Measurements from ENCODE around the gene EVA1B. TPM values are rescaled to one million over a fixed set of nuclear protein-coding genes. Genes with fewer than 3 reads are reported as not detected.

Gene EVA1B
- total and polyA plus RNA-seq, 2 donors (not counting 1 experiment from before 2014, with no cell fraction given): 0.67 to 2.9 TPM

DNA sequence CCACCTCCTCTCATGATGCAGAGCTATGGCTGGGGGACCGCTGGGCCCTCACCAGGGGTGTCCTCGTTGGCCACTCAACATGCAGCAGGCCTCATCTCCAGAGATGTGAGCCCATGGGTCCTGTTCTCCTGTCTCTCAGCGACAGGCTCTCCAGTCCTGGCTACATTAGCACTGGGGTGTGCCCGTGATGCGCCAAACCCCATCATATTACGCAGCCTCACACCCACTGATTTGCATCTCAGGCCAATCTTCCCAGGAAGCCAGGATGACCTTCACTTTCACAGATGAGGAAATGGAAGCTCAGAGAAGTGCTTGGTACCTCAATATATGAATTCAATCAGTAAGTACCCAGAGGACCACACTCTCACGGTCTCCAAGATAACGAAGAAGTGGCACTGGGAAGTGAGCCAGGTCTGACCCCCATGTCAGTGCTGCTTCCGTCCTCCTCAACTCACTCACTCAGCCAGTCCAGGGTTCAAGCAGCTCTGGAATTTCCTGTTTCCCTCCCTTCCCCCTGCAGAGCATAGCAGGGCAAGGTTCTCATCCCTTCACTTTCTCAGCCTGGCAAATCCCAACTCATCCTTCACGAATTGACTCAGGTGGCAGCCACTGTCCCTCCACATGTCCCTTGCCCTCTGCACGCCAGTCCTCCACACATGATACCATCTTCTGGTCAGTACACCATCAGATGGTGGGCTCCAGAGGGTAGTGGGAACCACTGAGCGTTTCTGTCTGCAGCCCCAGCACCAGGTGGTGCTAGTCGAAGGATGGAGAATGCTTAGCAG, 28.9 kb upstream of the EVA1B start:
- Histone ChIP-seq H2AFZ (ENCODE audit: insufficient read depth, low read depth, low read length, poor library complexity, severe bottlenecking) (no peak overlapping the region), H3K9me3 (ENCODE audit: control extremely low read depth in 1 of 3, control insufficient read depth in 2 of 3, insufficient read depth in 1 of 3, low read length in 2 of 3) (no peaks in the 10 kb centered on the region), H3K4me1 (ENCODE audit: control insufficient read depth in 2 of 2, insufficient read depth in 2 of 2, low read length in 2 of 2) (peaks cover 13 to 25% of the 10 kb centered on the region in 2 donors), H3K27ac (ENCODE audit: low read length in 2 of 2) (no peak overlapping the region), H3K9ac (ENCODE audit: low read length) (no peak overlapping the region), H3K4me2 (replicated peaks; ENCODE audit: low read depth, low read length, poor library complexity, severe bottlenecking) (no peak overlapping the region), H4K20me1 (ENCODE audit: control insufficient read depth, insufficient read depth, low read length, poor library complexity, severe bottlenecking) (no peaks in the 10 kb centered on the region), H3K79me2 (ENCODE audit: control insufficient read depth, insufficient read depth, low read length) (peaks cover 7% of the 10 kb centered on the region), H3K27me3 (replicated peaks in 1 of 4; ENCODE audit: control extremely low read depth in 1 of 4, control insufficient read depth in 3 of 4, insufficient read depth in 4 of 4, low read length in 3 of 4) (no peaks in the 10 kb centered on the region), H3K4me3 (ENCODE audit: control extremely low read depth in 1 of 5, extremely low read depth in 1 of 5, insufficient read depth in 1 of 5, low read depth in 2 of 5, low read length in 4 of 5) (no peak overlapping the region), H3K36me3 (replicated peaks in 1 of 2; ENCODE audit: control extremely low read depth in 1 of 2, control insufficient read depth in 1 of 2, extremely low read depth in 1 of 2, insufficient read depth in 2 of 2, low read length in 1 of 2) (peaks cover 14 to 83% of the 10 kb centered on the region in 2 experiments)
- ATAC-seq (ENCODE audit: low read depth) (no peak), DNase-seq (no peak)
- H3K4me3 Mint-ChIP-seq: no peak overlapping the region
- intact Hi-C loops (cut with micrococcal nuclease): no loop called here
- peaks cover 14% of the 10 kb centered on the region for H3K4me1 Mint-ChIP-seq
- no peak overlapping the region for H3K27ac Mint-ChIP-seq
- H3K9me3 Mint-ChIP-seq (ENCODE audit: insufficient read depth): no peaks in the 10 kb centered on the region
- WGBS (ENCODE audit: insufficient coverage): 98% methylated on average over 12 of the region's 13 CpGs
- no peaks in the 10 kb centered on the region for H3K27me3 Mint-ChIP-seq
- TF ChIP-seq EZH2 (IDR thresholded peaks at IDR 0.05; ENCODE audit: borderline replicate concordance, insufficient read depth, low read depth, low read length, poor library complexity, severe bottlenecking): no peak
- TF ChIP-seq, protein P1, sequence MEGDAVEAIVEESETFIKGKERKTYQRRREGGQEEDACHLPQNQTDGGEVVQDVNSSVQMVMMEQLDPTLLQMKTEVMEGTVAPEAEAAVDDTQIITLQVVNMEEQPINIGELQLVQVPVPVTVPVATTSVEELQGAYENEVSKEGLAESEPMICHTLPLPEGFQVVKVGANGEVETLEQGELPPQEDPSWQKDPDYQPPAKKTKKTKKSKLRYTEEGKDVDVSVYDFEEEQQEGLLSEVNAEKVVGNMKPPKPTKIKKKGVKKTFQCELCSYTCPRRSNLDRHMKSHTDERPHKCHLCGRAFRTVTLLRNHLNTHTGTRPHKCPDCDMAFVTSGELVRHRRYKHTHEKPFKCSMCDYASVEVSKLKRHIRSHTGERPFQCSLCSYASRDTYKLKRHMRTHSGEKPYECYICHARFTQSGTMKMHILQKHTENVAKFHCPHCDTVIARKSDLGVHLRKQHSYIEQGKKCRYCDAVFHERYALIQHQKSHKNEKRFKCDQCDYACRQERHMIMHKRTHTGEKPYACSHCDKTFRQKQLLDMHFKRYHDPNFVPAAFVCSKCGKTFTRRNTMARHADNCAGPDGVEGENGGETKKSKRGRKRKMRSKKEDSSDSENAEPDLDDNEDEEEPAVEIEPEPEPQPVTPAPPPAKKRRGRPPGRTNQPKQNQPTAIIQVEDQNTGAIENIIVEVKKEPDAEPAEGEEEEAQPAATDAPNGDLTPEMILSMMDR (IDR thresholded peaks at IDR 0.05): no peak
- POLR2A ChIA-PET: no interaction called here
- CTCF ChIA-PET: interaction anchor here (0.9 to 1.1 kb wide), 2 partner anchors 10 to 67 kb away, joined by 5 to 6 read pairs; no protein-coding TSS in a partner anchor

Data from B cell (primary cell).